NCI-H187 treated with DMSO at 0.1 percent for 48 hours (cell line): ENCODE measurements around the gene MAP3K12.
"Not testable (repeated sequence)": the region's sequence is repeated elsewhere in the genome, so short reads cannot be mapped to it uniquely, and the experiment has no call there.

Source experiments
- DNase-seq: peaks from one replicate; lab custom pipeline; 2025; lab: John Stamatoyannopoulos, UW

Gene MAP3K12, protein sequence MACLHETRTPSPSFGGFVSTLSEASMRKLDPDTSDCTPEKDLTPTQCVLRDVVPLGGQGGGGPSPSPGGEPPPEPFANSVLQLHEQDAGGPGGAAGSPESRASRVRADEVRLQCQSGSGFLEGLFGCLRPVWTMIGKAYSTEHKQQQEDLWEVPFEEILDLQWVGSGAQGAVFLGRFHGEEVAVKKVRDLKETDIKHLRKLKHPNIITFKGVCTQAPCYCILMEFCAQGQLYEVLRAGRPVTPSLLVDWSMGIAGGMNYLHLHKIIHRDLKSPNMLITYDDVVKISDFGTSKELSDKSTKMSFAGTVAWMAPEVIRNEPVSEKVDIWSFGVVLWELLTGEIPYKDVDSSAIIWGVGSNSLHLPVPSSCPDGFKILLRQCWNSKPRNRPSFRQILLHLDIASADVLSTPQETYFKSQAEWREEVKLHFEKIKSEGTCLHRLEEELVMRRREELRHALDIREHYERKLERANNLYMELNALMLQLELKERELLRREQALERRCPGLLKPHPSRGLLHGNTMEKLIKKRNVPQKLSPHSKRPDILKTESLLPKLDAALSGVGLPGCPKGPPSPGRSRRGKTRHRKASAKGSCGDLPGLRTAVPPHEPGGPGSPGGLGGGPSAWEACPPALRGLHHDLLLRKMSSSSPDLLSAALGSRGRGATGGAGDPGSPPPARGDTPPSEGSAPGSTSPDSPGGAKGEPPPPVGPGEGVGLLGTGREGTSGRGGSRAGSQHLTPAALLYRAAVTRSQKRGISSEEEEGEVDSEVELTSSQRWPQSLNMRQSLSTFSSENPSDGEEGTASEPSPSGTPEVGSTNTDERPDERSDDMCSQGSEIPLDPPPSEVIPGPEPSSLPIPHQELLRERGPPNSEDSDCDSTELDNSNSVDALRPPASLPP

GRCh38 chr12:53499266-53500141 lies at the start of gene MAP3K12:
MAP3K12 (minus strand) TSS chr12:53499458; CDS start chr12:53487391, 12,067 bp downstream.
- DNase-seq: no peak

DNA sequence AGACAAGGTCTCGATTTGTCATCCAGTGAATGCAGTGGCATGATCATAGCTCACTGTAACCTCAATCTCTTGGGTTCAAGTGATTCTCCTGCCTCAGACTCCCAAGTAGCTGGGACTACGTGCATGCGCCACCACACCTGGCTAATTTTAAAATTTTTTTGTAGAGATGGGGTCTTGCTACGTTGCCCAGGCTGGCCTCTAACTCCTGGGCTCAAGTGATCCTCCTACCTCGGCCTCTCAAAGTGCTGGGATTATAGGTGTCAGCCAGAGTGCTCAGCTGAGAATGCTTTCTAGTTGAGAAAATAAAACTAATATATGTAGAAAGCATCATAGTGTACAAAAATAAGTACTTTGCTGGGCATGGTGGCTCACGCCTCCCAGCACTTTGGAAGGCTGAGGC lies 49.1 kb upstream of the MAP3K12 start:
- DNase-seq: not testable (repeated sequence)

DNA sequence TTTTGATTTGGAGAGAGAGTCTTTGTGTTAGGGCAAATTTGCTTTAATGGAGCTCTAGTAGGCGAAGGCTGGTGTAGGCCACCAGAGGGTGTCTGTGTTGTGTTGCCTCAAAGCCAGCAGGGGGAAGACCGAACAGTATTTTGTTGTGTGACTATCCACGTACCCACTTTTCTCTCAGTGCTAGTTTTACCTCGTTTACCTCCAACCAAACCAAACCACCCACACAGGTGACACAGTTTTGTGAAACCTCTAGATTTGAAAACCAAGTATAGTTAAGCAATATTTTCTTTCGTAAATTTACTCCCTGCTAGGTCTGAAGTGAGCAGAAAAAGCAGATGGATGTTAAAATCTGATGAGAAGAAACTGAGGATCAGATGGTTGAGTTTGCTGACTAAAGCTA lies 44.3 kb upstream of the MAP3K12 start:
- no peak for DNase-seq

DNA sequence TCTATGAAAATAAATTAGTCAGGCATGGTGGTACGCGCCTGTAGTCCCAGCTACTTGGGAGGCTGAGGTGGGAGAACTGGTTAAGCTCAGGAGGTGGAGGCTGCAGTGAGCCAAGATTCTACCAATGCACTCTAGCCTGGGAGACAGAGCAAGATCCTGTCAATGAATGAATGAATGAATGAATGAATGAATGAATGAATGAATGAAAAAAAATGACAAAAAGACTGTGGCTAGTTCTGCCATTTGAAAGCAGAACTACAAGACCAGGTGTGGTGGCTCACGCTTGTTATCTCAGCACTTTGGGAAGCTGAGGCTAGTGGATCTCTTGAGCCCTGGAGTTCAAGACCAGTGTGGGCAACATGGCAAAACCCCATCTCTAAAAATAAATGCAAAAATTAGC lies 40.3 kb upstream of the MAP3K12 start:
- no peak for DNase-seq

- no peak for DNase-seq
Measured at GRCh38 chr12:53538209-53538689, 39.0 kb upstream of the MAP3K12 start.

- DNase-seq: no peak
Measured at GRCh38 chr12:53536962-53537361, 37.7 kb upstream of the MAP3K12 start.

DNA sequence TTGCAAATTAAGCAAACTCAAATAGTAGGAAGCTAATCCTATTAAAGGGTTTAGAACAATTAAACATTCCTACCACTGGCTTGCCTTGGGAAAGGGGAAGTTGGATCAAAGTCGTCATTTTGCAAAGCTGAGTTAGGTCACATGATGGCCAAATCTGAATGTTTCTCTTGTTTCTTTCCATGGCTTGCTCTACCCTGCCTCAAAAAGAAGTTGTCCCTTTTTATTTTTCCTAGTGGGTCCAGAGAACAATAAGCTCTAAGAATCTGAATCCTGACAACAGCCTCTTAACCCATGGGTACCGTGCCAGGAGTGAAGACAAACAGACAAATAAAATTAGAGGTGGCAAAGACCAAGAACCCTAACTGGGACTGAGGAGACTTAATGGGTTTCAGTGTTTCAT lies 34.2 kb upstream of the MAP3K12 start:
- DNase-seq: no peak

- no peak for DNase-seq
Measured at GRCh38 chr12:53532524-53533445, 33.5 kb upstream of the MAP3K12 start.

GRCh38 chr12:53532021-53532420 lies 32.8 kb upstream of the MAP3K12 start:
- no peak for DNase-seq

- DNase-seq: no peak
Measured at GRCh38 chr12:53530920-53531319, 31.7 kb upstream of the MAP3K12 start.

GRCh38 chr12:53530061-53530460 lies 30.8 kb upstream of the MAP3K12 start:
- DNase-seq: no peak

- DNase-seq: no peak
Measured at GRCh38 chr12:53524476-53524875, 25.2 kb upstream of the MAP3K12 start.

GRCh38 chr12:53523131-53523530 lies 23.9 kb upstream of the MAP3K12 start:
- DNase-seq: no peak

DNA sequence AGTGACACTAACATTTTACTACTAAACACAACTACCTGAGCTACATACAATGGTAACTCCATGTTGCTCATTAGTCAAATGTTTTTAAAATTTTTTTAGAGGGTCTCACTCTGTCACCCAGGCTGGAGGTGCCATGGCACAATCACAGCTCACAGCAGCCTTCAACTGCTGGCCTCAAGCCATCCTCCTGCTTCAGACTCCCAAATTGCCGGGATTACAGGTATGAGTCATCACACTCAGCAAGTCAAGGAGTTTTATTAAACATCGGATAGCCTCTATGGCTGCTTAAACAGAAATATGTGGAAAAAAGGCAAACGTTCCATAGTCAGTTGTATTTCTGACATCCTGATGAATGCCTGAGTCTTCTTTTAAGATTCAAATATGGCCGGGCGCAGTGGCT lies 19.1 kb upstream of the MAP3K12 start:
- DNase-seq: no peak

GRCh38 chr12:53516758-53517455 lies 17.6 kb upstream of the MAP3K12 start:
- no peak for DNase-seq

GRCh38 chr12:53515291-53515680 lies 16.0 kb upstream of the MAP3K12 start:
- no peak for DNase-seq

GRCh38 chr12:53514628-53515290 lies 15.5 kb upstream of the MAP3K12 start:
- no peak for DNase-seq

DNA sequence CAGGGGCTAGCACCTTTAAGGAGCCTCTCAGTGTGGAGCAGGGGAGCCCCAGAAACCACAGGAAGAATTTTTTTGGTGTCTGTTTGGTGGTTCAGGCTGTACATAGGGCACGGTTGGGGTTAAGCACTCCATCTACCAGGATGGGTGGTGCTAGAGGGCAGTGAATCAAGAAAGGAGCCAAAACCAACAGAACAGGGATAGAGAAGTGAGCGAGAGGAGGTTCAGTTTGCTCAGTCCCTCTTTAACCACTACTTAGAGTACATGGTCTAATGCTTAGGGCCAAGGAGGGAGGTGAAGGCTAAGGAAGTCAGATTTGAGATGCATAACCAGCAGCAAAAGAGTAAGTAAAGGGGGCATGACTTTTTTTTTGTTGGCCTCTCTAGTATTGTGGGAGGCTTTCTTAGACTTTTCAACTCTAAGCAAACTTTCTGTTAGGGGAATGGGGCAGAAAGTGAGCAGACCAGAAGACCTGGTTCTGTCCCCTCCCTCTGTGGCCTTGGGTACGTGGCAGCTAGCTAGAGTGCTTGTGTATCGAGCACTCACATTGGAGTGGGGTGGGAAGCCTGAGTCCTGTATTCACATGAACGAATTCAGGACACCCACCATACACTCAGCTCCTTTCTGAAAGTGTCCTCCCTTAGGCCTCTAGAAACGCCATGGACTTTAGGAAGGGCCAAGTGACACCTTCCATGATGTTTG lies 14.6 kb upstream of the MAP3K12 start:
- no peak for DNase-seq
